Breast epithelium (tissue), 3 donors: ENCODE data around the gene DHRS13.
"Not testable (repeated sequence)": the region's sequence is repeated elsewhere in the genome, so short reads cannot be mapped to it uniquely, and the experiment has no call there.

Experiments used
- CTCF ChIP-seq, 3 donors: fragments of 450-650 bp; IDR thresholded peaks; one replicate each; pipeline ENCODE4 v1.5.1; 2016 to 2017; ENCODE audit warnings: antibody characterized with exemption in 3 of 3, mild to moderate bottlenecking in 3 of 3, moderate library complexity in 3 of 3
- POLR2A ChIP-seq: fragments of 450-650 bp; IDR thresholded peaks from one replicate; pipeline ENCODE4 v1.6.1; 2016; ENCODE audit warnings: antibody characterized with exemption, mild to moderate bottlenecking, moderate library complexity
- POLR2AphosphoS5 ChIP-seq, 3 donors: sonication (generic); formaldehyde crosslinking; IDR thresholded peaks; one replicate each; pipeline ENCODE4 v1.6.1; 2017; ENCODE audit warnings: antibody characterized with exemption in 3 of 3

GRCh38 chr17:28893248-28894183 lies 9.4 kb downstream of the DHRS13 start:
- TF ChIP-seq CTCF (IDR thresholded peaks at IDR 0.05); POLR2A; POLR2AphosphoS5 (IDR thresholded peaks at IDR 0.05): not testable (repeated sequence)
